Measurements from ENCODE around the gene RAD51B. TPM values are rescaled to one million over a fixed set of nuclear protein-coding genes. Genes with fewer than 3 reads are reported as not detected.

The RAD51B gene
- total and polyA plus RNA-seq, 8 donors = 10.8 to 18.3 (median 14.1) TPM

DNA sequence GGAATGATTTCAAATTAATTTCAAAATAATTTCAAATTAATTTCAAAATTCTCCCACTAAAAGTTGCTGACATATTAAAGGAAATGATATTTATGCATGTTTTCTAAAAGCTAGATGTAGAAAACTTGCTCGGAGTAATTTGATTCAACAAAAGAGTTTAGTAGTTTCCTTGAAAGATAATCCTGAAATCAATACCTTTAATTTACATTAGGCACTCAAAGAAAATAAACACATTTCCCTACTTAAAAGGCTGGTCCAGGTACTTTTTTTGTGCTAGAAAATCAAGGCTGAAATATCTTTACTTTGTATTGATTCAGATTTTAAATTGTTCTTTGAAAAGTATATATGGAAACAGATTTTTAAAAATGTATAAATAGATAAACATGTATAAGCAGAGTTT lies 370.5 kb downstream of the RAD51B start:
- DNase-seq (no peak), ATAC-seq (no peak)
- Histone ChIP-seq H3K36me3 (no peaks in the 10 kb centered on the region), H3K4me3 (no peak overlapping the region), H3K27me3 (no peaks in the 10 kb centered on the region), H3K4me1 (peaks cover 8 to 11% of the 10 kb centered on the region in 2 donors), H3K9me3 (no peaks in the 10 kb centered on the region), H3K27ac (no peak overlapping the region)
- no peak for TF ChIP-seq CTCF (IDR thresholded peaks at IDR 0.05)
- intact Hi-C loops (cut with DNase I) = no loop called here

- DNase-seq (peak in 1 of 4 donors; percentile 78), ATAC-seq (peak; percentile 91)
- Histone ChIP-seq H3K27me3 (no peaks in the 10 kb centered on the region), H3K9me3 (no peaks in the 10 kb centered on the region), H3K4me3 (no peak overlapping the region), H3K36me3 (no peaks in the 10 kb centered on the region), H3K27ac (no peak overlapping the region), H3K4me1 (peaks cover 8 to 11% of the 10 kb centered on the region in 2 donors)
- TF ChIP-seq CTCF (IDR thresholded peaks at IDR 0.05) = no peak
- intact Hi-C loops (cut with DNase I) = no loop called here
These were observed 372.2 kb downstream of the RAD51B start for GRCh38 chr14:68191567-68192321.

GRCh38 chr14:68192935-68193334 lies 373.4 kb downstream of the RAD51B start:
- intact Hi-C loops (cut with DNase I) = no loop called here
- no peaks in the 10 kb centered on the region for H3K36me3 ChIP-seq
- no peak for TF ChIP-seq CTCF (IDR thresholded peaks at IDR 0.05)
- H3K4me1 ChIP-seq = peaks cover 8 to 11% of the 10 kb centered on the region in 2 donors
- no peaks in the 10 kb centered on the region for H3K27me3 ChIP-seq
- DNase-seq (no peak), ATAC-seq (no peak)
- no peaks in the 10 kb centered on the region for H3K9me3 ChIP-seq
- H3K27ac ChIP-seq = peak overlapping the region in 1 of 2 donors; percentile 57
- H3K4me3 ChIP-seq = no peak overlapping the region

DNA sequence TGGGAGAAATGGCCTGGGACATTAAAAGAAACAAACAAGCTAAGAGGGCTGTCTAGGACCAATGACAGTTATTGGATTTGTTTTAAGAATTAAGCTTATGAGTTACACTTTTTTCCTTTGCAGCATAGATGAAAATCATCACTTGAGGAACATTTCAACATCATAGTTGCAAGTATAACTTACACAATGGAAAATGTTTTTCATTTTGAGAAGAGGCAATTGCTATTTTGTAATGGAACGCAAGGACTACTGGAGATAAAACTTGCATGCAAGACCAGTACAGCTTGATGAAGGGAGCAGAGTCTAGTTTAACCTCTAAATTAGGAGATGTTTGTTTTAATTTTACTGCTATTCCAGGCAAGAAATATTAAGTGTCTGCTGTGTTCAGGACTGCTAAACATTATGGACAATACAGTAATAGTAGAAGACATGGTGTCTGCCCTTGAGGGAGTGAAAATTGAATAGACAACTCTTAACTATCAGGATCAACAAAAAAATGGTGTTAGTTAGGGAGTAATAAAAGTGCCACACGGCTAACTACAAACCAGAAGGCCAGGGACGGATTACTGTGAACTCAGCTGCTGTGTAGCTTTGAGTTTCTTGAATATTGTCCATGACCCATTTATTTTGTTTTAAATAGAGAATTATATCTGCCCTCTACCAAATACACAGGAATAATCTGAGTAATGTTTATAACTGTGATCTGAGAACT lies 374.5 kb downstream of the RAD51B start:
- Histone ChIP-seq H3K9me3 (no peaks in the 10 kb centered on the region), H3K4me3 (no peak overlapping the region), H3K36me3 (no peaks in the 10 kb centered on the region), H3K27me3 (no peaks in the 10 kb centered on the region), H3K27ac (peak overlapping the region; percentile 11 to 57), H3K4me1 (peaks cover 8 to 11% of the 10 kb centered on the region in 2 donors)
- ATAC-seq = no peak
- intact Hi-C loops (cut with DNase I) = no loop called here
- no peak for TF ChIP-seq CTCF (IDR thresholded peaks at IDR 0.05)
- DNase-seq = no peak

DNA sequence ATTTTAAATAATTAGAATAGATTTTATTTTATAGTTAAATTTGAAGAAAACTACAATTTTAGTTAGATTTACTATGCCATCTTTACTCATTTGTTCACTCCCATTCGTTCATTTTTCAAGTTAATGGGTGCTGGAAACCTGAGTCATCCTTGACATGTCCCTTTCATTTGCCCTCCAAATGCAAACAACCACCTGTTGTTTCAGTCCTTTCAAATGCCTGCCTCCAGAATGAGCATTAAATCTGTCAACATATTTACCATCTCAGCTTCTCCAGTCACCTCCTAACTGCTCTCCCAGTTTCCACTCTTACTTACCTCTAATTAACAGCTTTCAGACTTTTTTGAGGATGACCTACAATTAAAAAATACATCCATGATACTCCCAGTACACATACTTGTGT lies 375.5 kb downstream of the RAD51B start:
- Histone ChIP-seq H3K27ac (peak overlapping the region in 1 of 2 donors; percentile 57), H3K4me3 (no peak overlapping the region), H3K9me3 (no peaks in the 10 kb centered on the region), H3K4me1 (peaks cover 8 to 11% of the 10 kb centered on the region in 2 donors), H3K36me3 (no peaks in the 10 kb centered on the region), H3K27me3 (no peaks in the 10 kb centered on the region)
- intact Hi-C loops (cut with DNase I) = no loop called here
- no peak for ATAC-seq
- TF ChIP-seq CTCF (IDR thresholded peaks at IDR 0.05) = no peak
- no peak for DNase-seq

Data from left lung (tissue), 10 donors.